Activated CD4-positive, alpha-beta T cell treated with anti-CD3 and anti-CD28 coated beads, Interleukin-2, amount 50 U/mL, for 16 hours (primary cell): ENCODE data around the gene MKRN1.
"Not testable (repeated sequence)": the region's sequence is repeated elsewhere in the genome, so short reads cannot be mapped to it uniquely, and the experiment has no call there.

ENCODE experiments used
- DNase-seq: peaks from one replicate; pipeline ENCODE4 v3.0.0-alpha.2; 2020

The MKRN1 gene

GRCh38 chr7:140433396-140433795, 45.9 kb downstream of the MKRN1 start:
- DNase-seq: no peak

- DNase-seq: no peak
These were observed 53.2 kb downstream of the MKRN1 start for GRCh38 chr7:140426130-140426529.

- no peak for DNase-seq
These were observed 53.6 kb downstream of the MKRN1 start for GRCh38 chr7:140425718-140426117.

GRCh38 chr7:140423501-140423900, 55.8 kb downstream of the MKRN1 start:
- no peak for DNase-seq

- no peak for DNase-seq
These were observed 57.8 kb downstream of the MKRN1 start for GRCh38 chr7:140421521-140421920.

GRCh38 chr7:140418653-140419052, 60.7 kb downstream of the MKRN1 start:
- DNase-seq: no peak

- not testable (repeated sequence) for DNase-seq
These were observed 61.2 kb downstream of the MKRN1 start for GRCh38 chr7:140418156-140418472.

- no peak for DNase-seq
These were observed 61.7 kb downstream of the MKRN1 start for GRCh38 chr7:140417456-140418155.

- DNase-seq: no peak
These were observed 62.7 kb downstream of the MKRN1 start for GRCh38 chr7:140416560-140416959.

- not testable (repeated sequence) for DNase-seq
These were observed 63.5 kb downstream of the MKRN1 start for GRCh38 chr7:140415816-140416215.

- DNase-seq: no peak
These were observed 63.9 kb downstream of the MKRN1 start for GRCh38 chr7:140415361-140415760.

GRCh38 chr7:140404565-140405065, 74.7 kb downstream of the MKRN1 start:
- no peak for DNase-seq

GRCh38 chr7:140403878-140404564, 75.3 kb downstream of the MKRN1 start, which contains the start of gene RAB19:
Gene RAB19, plus strand, starts transcription at chr7:140404058. Its CDS starts 3,589 bp downstream, at chr7:140407647.
- DNase-seq: peak; percentile 32
